GM19455 (cell line): ENCODE measurements around the gene NHS.

Source experiments
- ATAC-seq: cut with Tn5 transposase; IDR thresholded peaks from one replicate; pipeline ENCODE4 v1.9.1; 2021; ENCODE audit not compliant: unreplicated experiment

The NHS gene

DNA sequence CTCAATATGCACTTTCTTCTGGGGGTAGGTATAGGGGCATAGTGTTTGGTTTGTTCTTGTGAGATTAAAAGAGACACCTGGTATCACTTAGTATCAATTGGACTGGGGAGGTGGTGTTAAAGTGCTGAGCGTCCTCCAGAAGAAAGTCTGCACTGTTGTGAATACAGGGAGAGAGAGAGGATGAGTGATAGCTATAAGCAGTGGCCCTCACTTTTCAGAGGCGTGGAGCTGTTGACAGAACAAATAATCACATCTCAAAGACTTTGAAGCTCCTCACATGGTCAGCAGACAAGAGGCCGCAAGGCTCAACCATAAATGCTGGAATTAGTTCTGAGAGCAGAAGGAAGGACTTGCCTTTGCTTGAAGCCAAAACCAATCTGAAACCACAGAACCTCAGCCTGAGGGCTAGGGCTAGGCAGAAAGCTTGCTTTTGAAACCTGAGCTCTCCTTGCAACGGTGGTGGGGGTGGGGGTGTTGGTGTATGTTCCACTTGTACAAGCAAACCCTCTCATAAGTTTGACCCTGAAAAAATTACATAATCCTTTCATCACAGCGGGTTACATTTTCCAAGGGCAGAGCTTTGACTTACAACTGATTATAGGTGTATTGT, 239.1 kb downstream of the NHS start:
- ATAC-seq: no peak

DNA sequence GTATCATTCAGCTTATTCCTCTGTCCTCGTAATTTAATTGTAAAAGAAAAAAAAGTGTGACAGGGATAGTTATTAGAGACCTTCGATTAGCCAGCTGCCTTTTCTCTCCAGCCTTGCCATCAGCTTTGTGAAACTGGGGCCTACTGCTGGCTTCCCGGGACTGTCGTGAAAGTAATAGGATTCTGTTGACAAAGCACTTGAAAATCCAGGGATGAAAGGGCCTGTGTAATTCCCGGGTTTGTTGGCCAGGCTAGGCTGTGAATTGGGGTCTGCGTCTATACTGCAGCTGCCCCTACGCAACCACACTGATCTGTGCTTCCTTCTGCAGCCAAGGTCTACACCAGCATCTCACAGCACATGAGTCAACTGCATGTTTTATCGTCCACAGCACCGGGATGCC, 241.9 kb downstream of the NHS start:
- no peak for ATAC-seq

- ATAC-seq: no peak
Observed at GRCh38 chrX:17617806-17618205, 242.8 kb downstream of the NHS start.

GRCh38 chrX:17621566-17622270, 246.7 kb downstream of the NHS start:
- no peak for ATAC-seq

DNA sequence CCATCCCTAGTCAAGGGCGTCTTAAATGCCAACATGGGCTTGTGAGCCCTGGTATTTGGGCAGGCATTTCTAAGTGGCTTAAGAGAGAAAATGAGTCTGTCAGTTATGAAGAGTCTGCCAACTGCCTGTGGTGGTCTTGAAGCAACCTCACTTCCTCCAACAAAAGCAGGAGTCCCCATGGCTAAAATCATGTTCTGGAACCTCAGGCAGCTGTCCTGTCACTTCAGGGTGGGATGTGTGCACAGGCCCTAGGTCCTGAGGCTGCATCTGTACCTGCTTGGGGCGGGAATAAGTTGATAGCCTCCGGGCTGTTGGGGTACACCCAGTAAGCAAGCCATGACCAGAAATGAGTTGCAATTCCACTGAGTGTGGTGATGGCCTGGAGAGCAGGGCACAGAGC, 247.3 kb downstream of the NHS start:
- ATAC-seq: no peak

GRCh38 chrX:17623750-17624149, 248.8 kb downstream of the NHS start:
- no peak for ATAC-seq

GRCh38 chrX:17627026-17627425, 252.0 kb downstream of the NHS start:
- no peak for ATAC-seq

GRCh38 chrX:17628976-17629375, 254.0 kb downstream of the NHS start:
- no peak for ATAC-seq

GRCh38 chrX:17629519-17629918, 254.5 kb downstream of the NHS start:
- no peak for ATAC-seq

DNA sequence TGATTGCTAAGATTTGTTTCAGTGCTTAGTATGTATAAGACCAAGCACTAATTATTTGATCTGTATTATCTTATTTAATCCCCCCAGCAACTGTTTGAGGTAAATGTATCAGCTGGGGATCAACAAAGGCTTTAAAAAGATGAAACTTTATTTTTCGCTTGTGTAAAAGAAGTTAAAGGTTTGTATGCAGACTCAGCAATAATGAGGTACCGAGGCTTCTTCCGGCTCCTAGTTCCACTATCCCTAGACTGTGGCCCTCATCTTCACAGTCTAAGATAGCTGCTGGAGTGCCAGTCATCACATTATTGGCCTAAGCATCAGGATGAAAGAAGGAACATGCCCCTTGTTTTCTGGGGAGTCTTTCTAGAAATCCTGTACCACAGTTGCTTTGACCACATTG, 256.6 kb downstream of the NHS start:
- no peak for ATAC-seq

GRCh38 chrX:17632942-17633341, 257.9 kb downstream of the NHS start:
- ATAC-seq: peak; percentile 88

GRCh38 chrX:17633546-17633945, 258.5 kb downstream of the NHS start:
- ATAC-seq: no peak

- no peak for ATAC-seq
Observed at GRCh38 chrX:17634542-17635207, 259.7 kb downstream of the NHS start.

- ATAC-seq: no peak
Observed at GRCh38 chrX:17635231-17635630, 260.2 kb downstream of the NHS start.

GRCh38 chrX:17637235-17637634, 262.2 kb downstream of the NHS start:
- ATAC-seq: no peak

- no peak for ATAC-seq
Observed at GRCh38 chrX:17638731-17639130, 263.7 kb downstream of the NHS start.

- ATAC-seq: no peak
Observed at GRCh38 chrX:17642891-17643290, 267.9 kb downstream of the NHS start.

- ATAC-seq: no peak
Observed at GRCh38 chrX:17643528-17643927, 268.5 kb downstream of the NHS start.

DNA sequence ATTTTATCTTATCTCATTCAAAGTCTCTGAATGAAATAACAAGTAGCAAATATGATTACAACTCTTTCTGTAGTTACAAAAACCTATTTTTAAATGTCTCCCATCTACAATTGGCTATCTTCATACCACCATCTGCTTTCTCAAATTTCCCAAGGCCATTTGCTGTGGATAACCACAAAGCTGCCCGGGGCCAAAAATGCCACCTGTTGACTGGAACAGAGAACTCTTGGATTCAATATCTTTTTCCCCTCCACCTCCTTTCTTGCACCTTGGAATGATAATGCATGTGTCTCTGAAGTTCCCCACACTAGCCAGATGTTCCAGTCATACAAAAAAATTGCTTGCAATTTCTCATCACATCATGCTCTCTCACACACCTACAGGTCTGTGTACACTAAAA, 269.0 kb downstream of the NHS start:
- ATAC-seq: no peak

DNA sequence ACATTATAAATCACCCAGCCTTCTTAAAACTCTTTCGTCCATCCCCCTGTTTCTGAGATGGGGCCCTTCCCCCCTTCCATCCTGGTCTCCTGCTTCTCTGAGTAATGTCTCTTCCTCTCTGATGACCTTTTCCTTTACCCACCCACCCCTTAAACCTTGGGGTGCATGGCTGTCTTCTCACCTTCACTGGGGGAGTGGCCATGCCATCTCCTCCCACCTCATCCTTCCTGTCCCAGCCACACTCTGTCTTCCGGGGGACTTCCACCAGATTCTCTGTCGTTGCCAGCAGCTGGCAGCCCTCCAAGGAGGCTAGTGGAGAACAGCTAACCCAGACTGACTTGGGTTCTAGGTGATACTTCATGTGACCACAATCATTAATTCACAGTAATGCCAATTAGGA, 279.1 kb downstream of the NHS start:
- no peak for ATAC-seq

- ATAC-seq: no peak
Observed at GRCh38 chrX:17655211-17656034, 280.4 kb downstream of the NHS start.

- no peak for ATAC-seq
Observed at GRCh38 chrX:17656035-17656418, 281.0 kb downstream of the NHS start.
